GM12878 (cell line): ENCODE measurements around the gene HOXC12. TPM values are rescaled to one million over a fixed set of nuclear protein-coding genes. Genes with fewer than 3 reads are reported as not detected.

Experiments used
- ATAC-seq: fragments of 200-7000 bp; cut with Tn5 transposase; 3 replicates; pipeline ENCODE4 v1.9.1; 2020; ENCODE audit warnings: mild to moderate bottlenecking, moderate library complexity
- BruUV-seq: library from RNA; stranded (reverse); fragments of 400-500 nt; replicated peaks from 2 replicates; lab custom pipeline; 2021; lab: Mats Ljungman, UMichigan
- CTCF ChIA-PET: fragments of 300-600 bp; sonication (Branson Sonifier 250); formaldehyde crosslinking; extraction: SDS; loops from one replicate; lab custom pipeline; 2021; ENCODE audit warnings: inconsistent platforms; lab: Yijun Ruan, JAX
- POLR2A ChIA-PET: fragments of 350-600 bp; formaldehyde crosslinking; extraction: SDS; loops from one replicate; lab custom pipeline; 2021; ENCODE audit warnings: inconsistent platforms; lab: Charles Lee
- RAD21 ChIA-PET: fragments of 300-600 bp; sonication (Branson Sonifier 250); formaldehyde crosslinking; loops from one replicate; lab custom pipeline; 2023; ENCODE audit warnings: antibody characterized with exemption; ENCODE audit not compliant: unreplicated experiment; lab: Charles Lee
- SMC1A ChIA-PET: fragments of 300-600 bp; sonication (Branson Sonifier 250); formaldehyde crosslinking; loops from one replicate; lab custom pipeline; 2023; ENCODE audit not compliant: unreplicated experiment, uncharacterized antibody; lab: Charles Lee
- DNase-seq: peaks from one replicate; pipeline ENCODE4 v3.0.0-alpha.2; 2011; ENCODE audit warnings: low read depth, low spot score
- FAIRE-seq: peaks from 3 replicates; lab custom pipeline; 2011; peaks lifted over from hg19 to GRCh38; lab: Jason Lieb, UNC
- H2AFZ ChIP-seq: 2 replicates; pipeline ENCODE4 v1.6.0; 2011; ENCODE audit warnings: low read depth, low read length, control low read depth; ENCODE audit not compliant: control insufficient read depth
- H3K27ac ChIP-seq: 2 replicates; pipeline ENCODE4 v1.5.1; 2011; ENCODE audit warnings: control low read depth; ENCODE audit not compliant: control insufficient read depth, insufficient read depth
- H3K27me3 ChIP-seq, 2 experiments: replicated peaks in 1 of 2; 2 replicates each; pipeline versions ENCODE4 v1.6.0 to v1.6.1; 2011; ENCODE audit warnings: low read length in 1 of 2; ENCODE audit not compliant: control insufficient read depth in 2 of 2, insufficient read depth in 2 of 2
- H3K36me3 ChIP-seq, 2 experiments: 2 replicates each; pipeline ENCODE4 v1.5.1; 2011; ENCODE audit warnings: low read length in 1 of 2; ENCODE audit not compliant: control insufficient read depth in 2 of 2, insufficient read depth in 2 of 2
- H3K4me1 ChIP-seq: 2 replicates; pipeline ENCODE4 v1.6.1; 2011; ENCODE audit warnings: mild to moderate bottlenecking, low read length, moderate library complexity, mixed read lengths; ENCODE audit not compliant: control insufficient read depth, insufficient read depth
- H3K4me2 ChIP-seq: 2 replicates; pipeline ENCODE4 v1.6.0; 2011; ENCODE audit warnings: control low read depth; ENCODE audit not compliant: control insufficient read depth, insufficient read depth
- H3K4me3 ChIP-seq: fragments of 200-600 bp; sonication (generic); 2 replicates; pipeline ENCODE4 v1.5.1; 2016
- H3K79me2 ChIP-seq: 2 replicates; pipeline ENCODE4 v1.6.0; 2011; ENCODE audit warnings: low read length; ENCODE audit not compliant: control insufficient read depth, insufficient read depth
- H3K9ac ChIP-seq: 2 replicates; pipeline ENCODE4 v1.8.0; 2011; ENCODE audit warnings: low read length, control low read depth, mixed read lengths; ENCODE audit not compliant: control insufficient read depth, insufficient read depth
- H3K9me3 ChIP-seq: replicated peaks from 3 replicates; pipeline ENCODE4 v1.5.1; 2011; ENCODE audit warnings: mild to moderate bottlenecking, low read length; ENCODE audit not compliant: control insufficient read depth, insufficient read depth
- H4K20me1 ChIP-seq: 2 replicates; pipeline ENCODE4 v1.6.0; 2011; ENCODE audit not compliant: control insufficient read depth, insufficient read depth
- ASH2L ChIP-seq: fragments of 300-600, 200-600 bp; sonication (generic); IDR thresholded peaks from 2 replicates; pipeline ENCODE4 v1.6.1; 2017; ENCODE audit warnings: low read depth, mild to moderate bottlenecking, borderline replicate concordance
- CBFB ChIP-seq: IDR thresholded peaks from 2 replicates; pipeline ENCODE4 v1.6.1; 2016; ENCODE audit warnings: antibody characterized with exemption, low read depth
- EZH2 ChIP-seq: IDR thresholded peaks from 2 replicates; pipeline ENCODE4 v1.6.1; 2012; ENCODE audit warnings: low read depth, mild to moderate bottlenecking, control low read depth, inconsistent platforms, low read length, borderline replicate concordance; ENCODE audit not compliant: control insufficient read depth
- PBX3 ChIP-seq: IDR thresholded peaks from 2 replicates; pipeline ENCODE4 v1.6.1; 2011; ENCODE audit warnings: mild to moderate bottlenecking, low read depth, low read length, moderate library complexity; ENCODE audit not compliant: insufficient replicate concordance
- PKNOX1 ChIP-seq: fragments of 450-650 bp; IDR thresholded peaks from 2 replicates; pipeline ENCODE4 v1.6.1; 2016; ENCODE audit warnings: mild to moderate bottlenecking
- WGBS: methylation state at CpG from one replicate; pipeline ENCODE4 v1.1.6; 2016; ENCODE audit warnings: low lambda C conversion rate; ENCODE audit not compliant: insufficient replicate concordance, insufficient coverage; ENCODE audit errors: missing lambda C conversion rate; 5-methylcytosine and 5-hydroxymethylcytosine counted together
- in situ Hi-C: fragments of 300-500 bp; cut with MboI; formaldehyde crosslinking; loops from 9 replicates; pipeline ENCODE4 v1.14.3; 2018; ENCODE audit warnings: mixed read lengths
- intact Hi-C: fragments of 100-400 bp; cut with micrococcal nuclease; formaldehyde crosslinking; loops from one replicate; pipeline ENCODE4 v1.14.2; 2022; ENCODE audit not compliant: unreplicated experiment
- polyA plus RNA-seq, 11 experiments: library from polyadenylated mRNA; depleted of rRNA in 4 of 11; unstranded in 6 of 11; stranded (reverse) in 5 of 11; fragments of >200 nt; fragmentation: Nextera tagmentation in 4 of 11; fragmentation: Illumina TruSeq in 1 of 11; extraction: Ambion mirVana in 4 of 11; extraction: Trizol in 1 of 11; gene quantifications; 1 replicate in 1 of 11; 2 replicates in 10 of 11; pipeline versions ENCODE4 v1.2.1 to v1.2.3, GENCODE V29; 2011 to 2016; ENCODE audit warnings: inconsistent platforms in 2 of 11, missing spikeins in 2 of 11, low read depth in 1 of 11
- total RNA-seq, 4 experiments: library from RNA; depleted of rRNA in 3 of 4; stranded (reverse); fragments of >200 nt in 3 of 4; fragmentation: Illumina TruSeq in 1 of 4; extraction: Trizol in 1 of 4; gene quantifications; 2 replicates each; pipeline versions ENCODE4 v1.2.1 to v1.2.3, GENCODE V29; 2013 to 2021

The HOXC12 gene
- total and polyA plus RNA-seq, 10 of the 15 experiments (the other 5 are each of a cell fraction or from before 2014, with no cell fraction given) = not detected

GRCh38 chr12:53997204-53998109 is 42.8 kb downstream of the HOXC12 start:
- no peak overlapping the region for H3K4me3 ChIP-seq
- no peaks in the 10 kb centered on the region for H3K79me2 ChIP-seq
- ChIA-PET POLR2A (no interaction called here), CTCF (interaction anchor here (1.0 to 4.2 kb wide), 8 partner anchors 9 to 232 kb away, joined by 3 to 20 read pairs (median 4); partner anchors contain the start of gene SMUG1), RAD21 (interaction anchor here (0.7 to 0.9 kb wide), 2 partner anchors 10 to 26 kb away, joined by 3 read pairs; no protein-coding TSS in a partner anchor), SMC1A (interaction anchor here (0.8 to 1.7 kb wide), 4 partner anchors 20 to 209 kb away, joined by 3 to 4 read pairs (median 3); partner anchors contain the start of gene HOXC5)
- in situ Hi-C loops (no loop called here), intact Hi-C loops (no loop called here)
- H2AFZ ChIP-seq = no peak overlapping the region
- WGBS = 35% methylated on average over 22 of the region's 35 CpGs
- no peak for DNase-seq
- peaks cover 23 to 53% of the 10 kb centered on the region in 2 experiments for H3K27me3 ChIP-seq
- no peaks in the 10 kb centered on the region for H3K9me3 ChIP-seq
- H3K27ac ChIP-seq = no peak overlapping the region
- no peak for FAIRE-seq
- peaks cover 7% of the 10 kb centered on the region for H3K4me1 ChIP-seq
- no peak; the same call in 2 of the 3 replicates for ATAC-seq
- no peak overlapping the region for H3K9ac ChIP-seq
- no peaks in the 10 kb centered on the region for H4K20me1 ChIP-seq
- TF ChIP-seq PBX3 = peak; percentile 44
- no peak for TF ChIP-seq CBFB
- TF ChIP-seq EZH2 = 0 out of 2 replicates have a peak, but pooled peaks have one; percentile 5
- no peak for TF ChIP-seq ASH2L
- TF ChIP-seq PKNOX1 = peak; percentile 75
- H3K4me2 ChIP-seq = no peak overlapping the region
- H3K36me3 ChIP-seq = no peaks in the 10 kb centered on the region
- BruUV-seq = no TSS peak
